ENCODE data around the gene JAML. TPM values are rescaled to one million over a fixed set of nuclear protein-coding genes. Genes with fewer than 3 reads are reported as not detected.

The JAML gene
- total and polyA plus RNA-seq, 2 of the 8 experiments (the other 6 are each of a cell fraction or from before 2014, with no cell fraction given): 0.12 to 0.58 TPM

GRCh38 chr11:118263695-118264568, 39.1 kb upstream of the JAML start, which contains the start of gene MPZL2 (continued):
- TF ChIP-seq SP1 (IDR thresholded peaks at IDR 0.05; ENCODE audit: low read depth, low read length) (no peak), KDM4A (IDR thresholded peaks at IDR 0.05; ENCODE audit: low read depth, low read length, severe bottlenecking) (no peak), USF2 (IDR thresholded peaks at IDR 0.05; ENCODE audit: low read length) (no peak), EP300 (IDR thresholded peaks at IDR 0.05; ENCODE audit: borderline replicate concordance in 1 of 2, low read depth in 2 of 2, low read length in 2 of 2) (no peak), RAD21 (IDR thresholded peaks at IDR 0.05 in 1 of 2, conservative IDR thresholded peaks at IDR 0.05 in 1 of 2; ENCODE audit: low read depth in 2 of 2, low read length in 2 of 2) (no peak), BRCA1 (IDR thresholded peaks at IDR 0.05; ENCODE audit: low read depth, low read length) (no peak), SIX5 (IDR thresholded peaks at IDR 0.05; ENCODE audit: low read depth, low read length) (no peak), CBX5 (IDR thresholded peaks at IDR 0.05; ENCODE audit: low read depth, low read length) (no peak), FOSL1 (IDR thresholded peaks at IDR 0.05; ENCODE audit: insufficient read depth, low read depth, low read length) (no peak), PHF8 (conservative IDR thresholded peaks at IDR 0.05; ENCODE audit: low read depth, low read length) (no peak), TBP (IDR thresholded peaks at IDR 0.05; ENCODE audit: low read depth, low read length) (peak; percentile 60; the same call in 1 of the 2 replicates), CHD1 (IDR thresholded peaks at IDR 0.05; ENCODE audit: low read depth, low read length) (no peak), MAX (IDR thresholded peaks at IDR 0.05) (peak; percentile 11; the same call in 1 of the 2 replicates), NRF1 (IDR thresholded peaks at IDR 0.05; ENCODE audit: low read depth, low read length) (no peak), EZH2 (IDR thresholded peaks at IDR 0.05; ENCODE audit: low read depth, low read length, severe bottlenecking) (no peak), POLR2AphosphoS5 (IDR thresholded peaks at IDR 0.05; ENCODE audit: low read depth, low read length) (peak; percentile 37; the same call in 1 of the 2 replicates), POU5F1 (IDR thresholded peaks at IDR 0.05; ENCODE audit: low read depth, low read length) (no peak), RFX5 (IDR thresholded peaks at IDR 0.05; ENCODE audit: borderline replicate concordance, low read depth, low read length) (no peak), SP2 (IDR thresholded peaks at IDR 0.05; ENCODE audit: low read length) (no peak), ZNF274 (IDR thresholded peaks at IDR 0.05; ENCODE audit: borderline replicate concordance, extremely low read depth, low read length) (no peak), BCL11A (IDR thresholded peaks at IDR 0.05; ENCODE audit: low read depth in 2 of 2, low read length in 2 of 2) (no peak), CTBP2 (IDR thresholded peaks at IDR 0.05; ENCODE audit: borderline replicate concordance, insufficient read depth, insufficient read length, low read length) (no peak), SIRT6 (IDR thresholded peaks at IDR 0.05; ENCODE audit: low read length) (no peak)

Measured in H1 (cell line).